ENCODE measurements around the gene FOXD1.

- TF ChIP-seq, protein P1, sequence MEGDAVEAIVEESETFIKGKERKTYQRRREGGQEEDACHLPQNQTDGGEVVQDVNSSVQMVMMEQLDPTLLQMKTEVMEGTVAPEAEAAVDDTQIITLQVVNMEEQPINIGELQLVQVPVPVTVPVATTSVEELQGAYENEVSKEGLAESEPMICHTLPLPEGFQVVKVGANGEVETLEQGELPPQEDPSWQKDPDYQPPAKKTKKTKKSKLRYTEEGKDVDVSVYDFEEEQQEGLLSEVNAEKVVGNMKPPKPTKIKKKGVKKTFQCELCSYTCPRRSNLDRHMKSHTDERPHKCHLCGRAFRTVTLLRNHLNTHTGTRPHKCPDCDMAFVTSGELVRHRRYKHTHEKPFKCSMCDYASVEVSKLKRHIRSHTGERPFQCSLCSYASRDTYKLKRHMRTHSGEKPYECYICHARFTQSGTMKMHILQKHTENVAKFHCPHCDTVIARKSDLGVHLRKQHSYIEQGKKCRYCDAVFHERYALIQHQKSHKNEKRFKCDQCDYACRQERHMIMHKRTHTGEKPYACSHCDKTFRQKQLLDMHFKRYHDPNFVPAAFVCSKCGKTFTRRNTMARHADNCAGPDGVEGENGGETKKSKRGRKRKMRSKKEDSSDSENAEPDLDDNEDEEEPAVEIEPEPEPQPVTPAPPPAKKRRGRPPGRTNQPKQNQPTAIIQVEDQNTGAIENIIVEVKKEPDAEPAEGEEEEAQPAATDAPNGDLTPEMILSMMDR (IDR thresholded peaks at IDR 0.05; ENCODE audit: low read depth, low read length): no peak
- no peak for TF ChIP-seq POLR2A (IDR thresholded peaks at IDR 0.05; ENCODE audit: extremely low read depth, insufficient read length)
These were observed 33.0 kb downstream of the FOXD1 start for GRCh38 chr5:73415617-73416016.

Measured in NB4 (cell line).